Measurements from ENCODE around the gene GOLGA5. TPM values are rescaled to one million over a fixed set of nuclear protein-coding genes. Genes with fewer than 3 reads are reported as not detected.
A peak's percentile ranks its signal among the peaks of the same experiment; 100 is the strongest.

Gene GOLGA5
- total and polyA plus RNA-seq, 2 donors (not counting 3 experiments of a cell fraction or from before 2014, with no cell fraction given) = 16.3 to 28.9 TPM

DNA sequence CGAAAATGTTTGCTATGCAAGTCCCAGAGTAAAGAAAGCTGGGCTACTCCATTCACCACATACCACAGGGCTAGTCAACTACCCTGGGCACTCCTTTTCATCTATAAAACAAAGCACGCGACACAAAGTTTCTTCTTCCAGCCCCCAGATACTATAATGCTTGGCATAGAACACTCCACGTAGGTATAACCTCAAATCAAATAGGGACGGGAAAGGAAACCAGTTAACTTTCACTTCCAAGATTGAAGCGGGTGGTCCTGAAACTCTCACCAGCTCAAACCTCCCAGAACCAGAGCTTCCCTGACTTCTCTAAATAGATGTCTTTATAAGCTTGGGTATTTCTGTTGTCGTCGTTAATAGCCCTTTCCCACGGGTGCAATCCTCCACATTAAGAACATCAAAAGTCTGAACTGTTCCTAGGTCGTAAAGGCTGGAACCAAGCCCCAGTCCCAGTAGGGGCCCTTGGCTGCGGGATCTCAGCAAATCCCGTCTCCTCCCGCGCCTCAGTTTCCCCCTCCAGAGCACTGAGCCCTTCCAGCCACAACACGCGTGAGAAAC is 46.3 kb upstream of the GOLGA5 start:
- H3K79me2 ChIP-seq (ENCODE audit: control insufficient read depth, insufficient read depth, low read length) = peaks cover 3% of the 10 kb centered on the region
- H3K9ac ChIP-seq (replicated peaks; ENCODE audit: extremely low read depth, insufficient read depth, low read length) = peak overlapping the region; percentile 88
- H2AFZ ChIP-seq (ENCODE audit: low read depth, low read length) = peak overlapping the region; percentile 59
- peak; percentile 61 for DNase-seq (ENCODE audit: low read depth, low spot score)
- no peaks in the 10 kb centered on the region for H3K9me3 ChIP-seq (replicated peaks; ENCODE audit: control insufficient read depth, insufficient read depth, low read length)
- no peaks in the 10 kb centered on the region for H3K36me3 ChIP-seq (ENCODE audit: control insufficient read depth in 2 of 2, extremely low read depth in 1 of 2, insufficient read depth in 2 of 2, low read length in 2 of 2)
- TF ChIP-seq GATA2 (IDR thresholded peaks at IDR 0.05; ENCODE audit: insufficient read depth, insufficient read length, low read depth, low read length) (no peak), FOS (IDR thresholded peaks at IDR 0.05; ENCODE audit: borderline replicate concordance, insufficient read depth, low read length) (no peak), JUN (IDR thresholded peaks at IDR 0.05; ENCODE audit: borderline replicate concordance, insufficient read depth, insufficient read length, low read depth) (no peak)
- TF ChIP-seq, protein P1, sequence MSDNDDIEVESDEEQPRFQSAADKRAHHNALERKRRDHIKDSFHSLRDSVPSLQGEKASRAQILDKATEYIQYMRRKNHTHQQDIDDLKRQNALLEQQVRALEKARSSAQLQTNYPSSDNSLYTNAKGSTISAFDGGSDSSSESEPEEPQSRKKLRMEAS (IDR thresholded peaks at IDR 0.05; ENCODE audit: insufficient read depth, insufficient read length) = no peak
- H3K9me1 ChIP-seq (replicated peaks; ENCODE audit: control insufficient read depth, extremely low read depth, insufficient read depth, low read length) = no peaks in the 10 kb centered on the region
- H3K4me1 ChIP-seq (ENCODE audit: control insufficient read depth, extremely low read depth, insufficient read depth, low read length) = peaks cover 7% of the 10 kb centered on the region
- H3K27me3 ChIP-seq (ENCODE audit: control insufficient read depth in 2 of 2, insufficient read depth in 2 of 2, low read length in 2 of 2) = peaks cover 0 to 2% of the 10 kb centered on the region in 2 experiments
- POLR2A ChIA-PET = interaction anchor here (1.0 to 2.0 kb wide), 4 partner anchors 12 to 57 kb away, joined by 3 to 27 read pairs (median 3); no protein-coding TSS in a partner anchor
- FAIRE-seq = peak; percentile 55
- H3K4me2 ChIP-seq (ENCODE audit: insufficient read depth, low read length) = peak overlapping the region; percentile 84
- dilution Hi-C loops (cut with MboI; ENCODE audit: extremely low pct_ligation_motif_present, low sequenced_read_pairs) (no loop called here), intact Hi-C loops (cut with micrococcal nuclease) (loop anchor here (1.0 to 5.0 kb wide), 5 partner anchors 21 to 368 kb away; partner anchors contain the start of genes GOLGA5 and ITPK1)
- BruUV-seq (replicated peaks) = TSS peak; percentile 64
- H4K20me1 ChIP-seq (replicated peaks; ENCODE audit: control insufficient read depth, extremely low read depth, insufficient read depth, low read length) = no peaks in the 10 kb centered on the region
- peak overlapping the region; percentile 37 to 79 (median 66) for H3K4me3 ChIP-seq (replicated peaks in 1 of 3; ENCODE audit: insufficient read depth in 1 of 3, low read depth in 1 of 3, low read length in 3 of 3)
- peak overlapping the region; percentile 59 for H3K27ac ChIP-seq (ENCODE audit: insufficient read depth, low read depth, low read length)
- CTCF ChIA-PET = interaction anchor here (1.0 to 2.0 kb wide), 10 partner anchors 19 to 287 kb away, joined by 3 to 10 read pairs (median 4); partner anchors contain the start of gene GOLGA5

All from endothelial cell of umbilical vein (primary cell).